NCI-H146 (cell line): ENCODE data around the gene FBXL17.
"Not testable (repeated sequence)": the region's sequence is repeated elsewhere in the genome, so short reads cannot be mapped to it uniquely, and the experiment has no call there.

Experiments used
- DNase-seq: peaks from one replicate; lab custom pipeline; 2025; lab: John Stamatoyannopoulos, UW

The FBXL17 gene

GRCh38 chr5:108249095-108249784 lies 132.7 kb downstream of the FBXL17 start:
- DNase-seq: no peak

- DNase-seq: peak; percentile 51
Measured at GRCh38 chr5:108238936-108239887, 142.7 kb downstream of the FBXL17 start.

DNA sequence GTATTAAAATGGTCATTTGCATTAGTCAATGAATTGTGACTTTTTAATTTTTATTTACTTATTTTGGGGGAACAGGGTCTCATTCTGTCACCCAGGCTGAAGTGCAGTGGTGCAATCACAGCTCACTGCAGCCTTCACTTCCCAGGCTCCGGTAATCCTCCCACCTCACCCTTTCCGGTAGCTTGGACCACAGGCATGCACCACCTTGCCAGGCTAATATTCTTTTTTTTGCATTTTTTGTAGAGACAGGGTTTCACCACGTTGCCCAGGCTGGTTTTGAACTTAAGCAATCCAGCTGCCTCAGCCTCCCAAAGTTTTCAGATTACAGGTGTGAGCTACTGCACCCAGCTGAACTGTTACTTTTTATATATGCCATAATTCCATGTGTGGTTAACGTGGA lies 143.4 kb downstream of the FBXL17 start:
- DNase-seq: no peak

DNA sequence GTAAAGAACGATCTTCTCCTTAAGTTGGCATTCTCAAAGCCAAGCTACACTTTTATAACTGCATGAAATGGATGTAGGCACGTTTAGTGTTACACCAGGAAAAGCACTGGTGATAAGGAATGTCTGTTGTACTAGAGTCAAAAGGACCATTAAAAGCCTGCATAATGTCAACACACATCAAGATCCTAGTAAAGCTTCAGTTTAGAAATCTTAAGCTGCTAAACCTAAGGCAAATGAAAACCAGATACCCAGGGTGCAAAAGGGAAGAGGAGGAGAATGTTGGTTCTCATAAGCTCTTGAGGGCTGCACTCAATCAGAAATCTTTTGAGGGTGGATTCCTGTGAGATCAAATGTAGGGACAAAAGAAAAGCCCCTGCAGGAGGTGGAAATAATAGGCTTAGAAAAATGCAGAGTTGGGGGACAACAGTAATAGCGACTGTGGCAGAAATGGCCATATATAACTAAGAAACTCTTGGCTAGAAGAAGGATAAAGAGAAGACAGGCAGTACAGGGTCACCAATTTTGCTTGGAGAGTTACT lies 148.2 kb downstream of the FBXL17 start:
- no peak for DNase-seq

DNA sequence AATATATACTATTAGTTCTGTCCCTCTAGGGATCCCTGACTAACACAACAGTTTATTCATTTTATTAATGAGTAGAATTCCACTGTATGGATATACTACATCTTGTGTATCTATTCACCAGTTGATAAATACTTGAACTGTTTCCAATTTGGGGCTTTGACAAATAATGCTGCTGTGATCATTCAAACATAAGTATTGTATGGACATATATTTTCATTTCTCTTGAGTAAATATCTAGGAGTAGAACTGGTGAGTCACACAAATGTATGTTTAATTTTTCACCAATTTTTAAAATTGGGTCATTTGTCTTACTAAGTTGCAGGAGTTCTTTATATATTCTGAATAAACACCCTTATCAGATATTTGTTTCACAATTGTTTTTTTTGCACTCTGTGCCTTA lies 149.1 kb downstream of the FBXL17 start:
- no peak for DNase-seq

- no peak for DNase-seq
Measured at GRCh38 chr5:108222011-108222410, 159.9 kb downstream of the FBXL17 start.

DNA sequence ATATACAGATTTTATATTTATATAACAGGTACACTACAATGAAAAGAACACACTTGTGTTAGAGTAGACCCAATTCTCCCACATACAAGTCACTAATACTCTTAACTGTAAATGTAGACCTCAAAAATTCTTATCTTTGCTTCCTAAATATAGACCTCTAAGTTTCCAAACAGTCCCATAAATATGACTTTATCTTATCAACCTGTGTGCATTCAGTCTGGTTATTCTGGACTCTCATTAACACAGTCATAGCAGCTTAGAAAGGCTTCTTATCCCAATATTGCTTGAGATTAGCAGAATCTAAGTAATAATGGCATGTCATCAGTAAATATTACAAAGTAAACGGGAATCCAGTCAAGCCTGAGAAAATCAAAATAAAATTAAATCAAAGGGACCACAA lies 161.1 kb downstream of the FBXL17 start:
- no peak for DNase-seq

DNA sequence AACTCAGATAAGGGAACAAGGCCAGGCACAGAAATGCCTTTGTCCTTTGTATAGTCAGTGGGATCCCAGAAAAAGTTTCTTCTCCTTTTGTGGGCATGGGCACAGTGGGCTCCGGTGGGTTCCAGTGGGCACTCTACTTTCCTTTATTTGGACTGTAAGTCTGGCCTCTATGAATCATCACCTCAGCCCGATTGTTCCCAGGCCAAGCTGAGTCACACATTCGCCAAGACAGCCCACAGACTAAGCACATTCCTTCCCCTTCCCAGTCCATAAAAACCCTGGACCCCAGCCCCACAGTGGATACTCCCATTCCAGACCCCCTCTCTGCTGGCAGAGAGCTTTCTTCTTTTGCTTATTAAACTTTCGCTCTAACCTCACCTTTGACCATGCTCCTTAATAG lies 165.0 kb downstream of the FBXL17 start:
- DNase-seq: no peak

DNA sequence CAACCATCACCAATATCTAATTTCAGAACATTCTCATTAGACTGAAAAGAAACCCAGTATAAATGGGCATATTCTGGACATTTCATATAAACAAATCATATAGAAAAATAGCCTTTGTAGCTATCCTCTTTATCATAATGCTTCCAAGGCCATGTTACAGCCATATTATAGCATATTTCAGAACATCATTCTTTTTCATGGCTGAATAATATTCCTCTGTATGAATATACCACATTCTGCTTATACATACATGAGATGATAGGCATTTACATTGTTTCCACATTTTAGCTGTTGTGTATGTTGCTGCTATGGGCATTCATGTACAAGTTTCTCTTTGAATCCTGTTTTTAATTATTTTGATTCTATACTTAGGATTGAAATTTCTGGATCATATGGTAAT lies 167.0 kb downstream of the FBXL17 start:
- no peak for DNase-seq

DNA sequence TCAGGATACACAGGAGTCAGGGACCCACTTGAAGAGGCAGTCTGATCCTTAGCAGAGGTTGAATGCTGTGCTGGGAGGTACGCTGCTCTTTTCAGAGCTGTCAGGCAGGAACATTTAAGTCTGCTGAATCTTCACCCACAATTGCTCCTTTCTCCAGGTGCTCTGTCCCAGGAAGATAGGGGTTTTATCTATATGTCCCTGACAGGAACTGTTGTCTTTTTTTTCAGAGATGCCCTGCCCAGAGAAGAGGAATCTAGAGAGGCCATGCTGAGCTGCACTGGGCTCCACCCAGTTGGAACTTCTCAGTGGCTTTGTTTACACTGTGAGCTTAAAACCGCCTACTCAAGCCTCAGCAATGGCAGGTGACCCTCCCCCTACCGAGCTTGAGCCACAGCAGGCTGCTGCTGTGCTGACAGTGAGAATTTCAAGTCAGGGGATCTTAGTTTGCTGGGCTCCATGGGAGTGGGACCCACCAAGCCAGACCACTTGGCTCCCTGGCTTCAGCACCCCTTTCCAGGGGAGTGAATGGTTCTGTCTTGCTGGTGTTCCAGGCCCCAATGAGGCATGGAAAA lies 169.0 kb downstream of the FBXL17 start:
- DNase-seq: no peak

GRCh38 chr5:108206707-108207106 lies 175.2 kb downstream of the FBXL17 start:
- no peak for DNase-seq

DNA sequence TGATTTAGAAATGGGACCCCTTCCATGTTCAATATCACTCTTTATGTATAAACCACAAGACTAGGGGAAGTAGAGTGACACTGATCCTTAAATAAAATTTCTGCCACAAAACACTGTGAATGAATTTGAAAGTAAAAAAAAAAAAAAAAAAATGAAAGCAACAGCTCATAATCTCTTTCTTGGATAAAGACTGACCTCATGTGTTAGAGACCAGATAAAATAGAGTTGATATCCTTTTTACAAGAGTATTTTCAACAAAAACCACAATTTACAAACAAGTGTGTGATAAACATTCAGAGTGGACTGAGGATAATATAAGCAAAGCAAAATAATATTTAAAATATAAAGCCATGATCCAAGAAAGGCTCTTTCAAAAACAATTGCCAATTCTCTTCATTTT lies 180.2 kb downstream of the FBXL17 start:
- DNase-seq: no peak

DNA sequence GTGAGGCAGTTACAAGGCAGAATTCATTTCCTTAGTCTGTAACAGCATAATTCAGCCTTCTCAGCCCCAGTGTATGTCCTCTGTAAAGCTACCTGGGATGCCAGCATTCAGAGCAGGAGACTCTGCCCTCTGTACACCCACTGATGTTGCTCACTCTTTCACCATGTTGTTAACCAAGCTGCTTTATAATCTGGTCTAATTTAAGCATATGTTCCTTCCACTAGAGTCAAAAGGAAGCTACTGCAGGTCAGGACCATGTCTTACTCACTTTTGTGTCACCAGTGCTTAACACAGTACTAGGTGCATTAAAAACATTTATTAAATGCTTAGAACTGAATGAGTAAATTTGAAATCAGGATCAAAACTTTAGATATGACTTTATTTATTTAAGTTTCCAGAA lies 185.6 kb downstream of the FBXL17 start:
- no peak for DNase-seq

DNA sequence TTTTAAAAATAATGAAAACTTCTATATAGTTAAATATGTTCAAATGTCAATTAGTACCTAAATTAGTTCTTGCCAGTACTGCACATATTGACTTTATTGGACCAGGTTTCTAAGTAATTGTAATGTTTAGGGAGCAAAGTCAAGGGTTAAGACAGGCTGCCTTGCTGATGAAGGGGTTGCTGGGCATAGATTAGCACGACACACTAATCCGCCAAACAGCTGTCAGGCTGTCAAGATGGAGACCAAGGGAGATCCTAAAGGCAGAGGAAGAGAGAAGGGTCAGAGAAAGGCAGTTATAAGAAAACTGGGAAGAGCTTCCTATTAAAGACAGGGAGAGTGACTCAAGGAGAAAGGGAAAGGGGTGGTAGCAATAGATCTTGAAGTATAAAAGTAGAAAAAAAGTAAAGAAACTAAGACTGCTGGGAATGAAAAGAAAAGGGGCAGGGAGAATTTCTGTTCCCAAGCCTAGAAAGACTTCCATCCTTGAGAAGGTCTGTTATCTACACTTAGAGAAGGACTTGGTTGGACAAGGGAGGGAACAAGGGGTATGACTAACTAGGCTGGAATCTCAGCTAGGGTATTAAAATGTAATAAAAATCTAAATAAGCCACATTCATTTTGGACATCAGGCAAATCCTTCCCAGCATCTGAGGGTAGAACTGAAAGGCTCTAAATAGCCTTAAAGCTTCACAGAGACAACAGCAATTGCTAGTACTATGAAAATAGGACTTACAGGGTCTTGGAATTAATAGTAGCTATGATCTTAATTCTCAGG lies 188.7 kb downstream of the FBXL17 start:
- no peak for DNase-seq

GRCh38 chr5:108184940-108185339 lies 197.0 kb downstream of the FBXL17 start:
- DNase-seq: no peak

DNA sequence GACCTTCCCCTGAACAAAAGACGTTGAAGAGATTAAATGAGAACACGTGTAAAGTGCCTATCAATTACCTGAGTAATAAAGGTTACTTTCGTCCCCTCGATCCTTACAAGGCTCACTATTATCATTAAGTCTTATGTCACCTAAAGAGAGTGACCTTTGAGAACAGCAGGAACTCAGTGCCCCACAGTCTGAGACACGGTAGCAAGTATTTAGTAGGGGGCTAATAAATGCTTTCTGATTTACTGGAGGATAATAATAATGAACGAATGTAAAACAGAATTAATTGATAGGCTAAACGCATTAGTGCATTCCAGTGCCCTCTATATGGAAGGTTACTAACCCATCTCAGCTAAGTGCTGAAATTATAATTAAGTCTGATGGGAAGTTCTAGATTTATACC lies 199.9 kb downstream of the FBXL17 start:
- DNase-seq: no peak

- DNase-seq: peak; percentile 38
Measured at GRCh38 chr5:108174286-108174685, 207.6 kb downstream of the FBXL17 start.

DNA sequence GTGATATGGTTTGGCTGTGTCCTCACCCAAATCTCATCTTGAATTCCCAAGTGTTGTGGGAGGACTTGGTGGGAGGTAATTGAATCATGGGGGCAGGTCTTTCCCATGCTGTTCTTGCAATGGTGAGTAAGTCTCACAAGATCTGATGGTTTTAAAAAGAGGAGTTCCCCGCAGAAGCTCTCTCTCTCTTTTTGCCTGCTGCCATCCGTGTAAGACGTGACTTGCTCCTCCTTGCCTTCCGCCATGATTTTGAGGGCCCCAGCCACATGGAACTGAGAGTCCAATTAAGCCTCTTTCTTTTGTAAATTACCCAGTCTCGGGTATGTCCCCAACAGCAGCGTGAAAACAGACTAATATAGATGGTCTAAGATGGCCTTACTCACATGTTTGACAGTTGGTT lies 210.1 kb downstream of the FBXL17 start:
- DNase-seq: no peak

DNA sequence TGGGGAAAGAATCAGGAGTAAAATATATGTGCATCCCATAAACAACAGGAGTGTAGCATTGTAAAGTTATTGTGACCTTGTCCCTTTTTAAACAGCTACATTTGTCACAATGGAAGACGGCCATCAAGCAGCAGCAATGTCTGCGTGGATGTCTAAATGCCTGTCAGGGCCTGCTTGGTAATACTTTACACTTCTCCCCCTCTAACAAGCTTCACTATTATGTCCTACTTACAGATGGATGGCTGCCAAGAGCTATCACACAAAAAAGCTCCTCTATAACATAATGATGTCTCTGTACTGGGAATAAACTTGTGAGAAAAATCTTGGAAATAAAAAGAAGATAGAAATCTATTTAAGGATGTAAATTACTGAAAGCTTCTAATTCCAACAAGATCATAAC lies 213.0 kb downstream of the FBXL17 start:
- DNase-seq: peak; percentile 34

GRCh38 chr5:108167174-108167573 lies 214.7 kb downstream of the FBXL17 start:
- DNase-seq: no peak

DNA sequence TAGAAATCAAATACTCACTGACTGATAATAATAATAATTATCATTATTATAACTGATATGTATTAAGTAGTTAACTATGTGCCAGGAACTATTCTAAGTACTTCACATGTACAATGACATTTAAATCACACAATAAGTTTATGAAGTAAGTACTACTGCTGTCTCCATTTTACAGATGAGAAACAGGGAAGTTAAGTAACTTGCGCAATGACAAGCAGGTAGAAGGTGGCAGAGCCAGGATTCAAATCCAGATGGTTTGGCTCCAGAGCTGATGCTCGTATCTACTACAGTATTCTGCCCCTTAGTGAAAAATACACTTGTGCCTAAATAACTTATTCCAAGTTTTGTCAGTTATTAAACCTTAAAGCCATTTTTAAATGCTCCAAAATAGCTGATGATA lies 217.3 kb downstream of the FBXL17 start:
- DNase-seq: no peak

GRCh38 chr5:108152854-108153253 lies 229.0 kb downstream of the FBXL17 start:
- not testable (repeated sequence) for DNase-seq
